ENCODE results near the gene CRYZL1.

- no peak for TF ChIP-seq CTCF (IDR thresholded peaks at IDR 0.05; ENCODE audit: borderline replicate concordance, extremely low read depth, low read length, poor library complexity, severe bottlenecking)
- no peak for TF ChIP-seq EZH2 (IDR thresholded peaks at IDR 0.05; ENCODE audit: borderline replicate concordance, low read depth, low read length, severe bottlenecking)
Measured at GRCh38 chr21:33542640-33543504, 98.7 kb downstream of the CRYZL1 start, which contains the start of gene SON.
